ENCODE data around the gene TMEM82.
"Not testable (repeated sequence)": the region's sequence is repeated elsewhere in the genome, so short reads cannot be mapped to it uniquely, and the experiment has no call there.

TMEM82 gene

DNA sequence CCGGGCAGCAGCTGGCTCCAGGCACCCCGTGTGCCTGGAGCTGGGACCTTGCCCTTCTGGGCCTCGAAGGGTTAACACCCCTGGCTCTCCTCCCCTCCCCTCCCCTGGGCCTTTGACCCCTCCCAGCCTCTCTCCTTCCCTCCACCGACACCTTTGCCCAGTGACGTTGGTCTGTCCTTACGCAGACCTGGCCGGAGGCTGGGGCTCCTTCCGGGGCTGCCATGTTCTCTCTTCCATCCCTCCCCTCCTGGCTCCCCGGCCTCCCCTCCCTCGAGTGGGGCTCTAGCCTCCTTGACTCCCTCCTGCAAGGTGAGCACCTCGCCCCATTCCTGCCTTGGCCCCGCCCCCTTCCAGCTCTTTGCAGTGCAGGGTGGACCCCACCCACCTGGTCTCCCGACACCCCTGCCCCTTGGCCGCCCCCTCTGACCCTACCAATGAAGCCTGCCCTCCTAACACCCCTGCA lies at the start of gene TMEM82:
Gene TMEM82 (plus strand): TSS at position 161 of the 463 bp plus-strand sequence. CDS start 61 bp downstream, at position 222.
- FAIRE-seq: no peak

DNA sequence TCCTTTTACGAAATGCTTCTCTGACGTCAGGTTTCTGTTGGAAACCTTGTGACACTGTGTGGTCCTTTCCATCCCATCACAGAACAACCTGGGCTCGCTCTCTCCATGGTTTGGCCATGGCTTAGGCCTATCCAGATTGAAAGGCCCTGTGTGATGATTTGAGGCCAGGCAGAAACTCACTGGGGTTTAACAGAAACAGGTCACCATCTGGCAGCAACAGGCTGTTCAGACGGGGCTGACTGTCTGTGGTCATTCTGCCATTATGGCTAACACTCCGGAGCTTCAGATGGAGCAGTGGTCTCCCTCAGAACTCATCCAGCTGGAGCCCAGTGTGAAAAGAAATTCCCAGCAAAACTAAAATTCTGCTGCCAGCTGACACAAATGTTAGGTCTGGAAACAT lies 48.9 kb upstream of the TMEM82 start:
- FAIRE-seq: no peak

DNA sequence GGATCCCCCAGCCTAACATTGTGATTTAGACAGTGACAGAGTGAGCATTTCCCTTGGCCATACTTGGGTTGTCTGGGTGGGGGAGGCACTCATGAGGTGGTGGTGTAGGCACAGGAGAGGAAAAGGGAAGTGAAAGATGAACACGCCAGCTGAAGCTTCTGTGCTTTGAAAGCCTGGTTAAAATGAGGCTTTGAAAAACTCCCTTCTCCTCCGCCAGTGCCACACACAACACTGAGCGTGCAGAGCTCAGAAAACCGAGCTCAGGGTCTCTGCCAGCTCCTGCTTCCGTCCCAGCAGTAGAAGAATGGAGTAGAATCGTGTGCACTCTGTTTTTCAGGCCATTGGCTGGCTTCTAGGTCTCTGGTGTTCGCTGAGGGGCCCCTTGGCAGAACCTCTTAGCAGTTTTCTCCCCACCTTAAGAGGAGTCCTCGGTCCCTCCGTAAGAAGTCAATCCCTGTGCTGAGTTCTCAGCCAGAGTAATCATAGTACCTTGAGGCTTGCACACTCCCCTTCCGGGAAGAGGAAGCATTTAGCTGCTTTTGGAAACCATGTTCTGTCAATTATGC lies 45.3 kb upstream of the TMEM82 start:
- FAIRE-seq: no peak

DNA sequence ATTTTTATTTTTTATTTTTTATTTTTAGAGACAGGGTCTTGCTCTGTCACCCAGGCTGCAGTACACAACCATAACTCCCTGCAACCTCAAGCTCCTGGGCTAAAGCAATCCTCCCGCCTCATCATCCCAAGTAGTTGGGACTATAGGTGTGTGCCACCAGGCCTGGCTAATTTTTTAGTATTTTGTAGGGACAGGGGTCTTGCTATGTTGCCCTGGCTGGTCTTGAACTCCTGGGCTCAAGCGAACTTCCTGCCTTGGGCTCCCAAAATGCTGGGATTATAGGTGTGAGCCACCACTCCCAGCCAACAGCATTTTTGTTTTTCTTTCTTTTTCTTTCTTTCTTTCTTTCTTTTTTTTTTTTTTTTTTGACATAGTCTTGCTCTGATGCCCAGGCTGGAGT lies 44.1 kb upstream of the TMEM82 start:
- no peak for FAIRE-seq

DNA sequence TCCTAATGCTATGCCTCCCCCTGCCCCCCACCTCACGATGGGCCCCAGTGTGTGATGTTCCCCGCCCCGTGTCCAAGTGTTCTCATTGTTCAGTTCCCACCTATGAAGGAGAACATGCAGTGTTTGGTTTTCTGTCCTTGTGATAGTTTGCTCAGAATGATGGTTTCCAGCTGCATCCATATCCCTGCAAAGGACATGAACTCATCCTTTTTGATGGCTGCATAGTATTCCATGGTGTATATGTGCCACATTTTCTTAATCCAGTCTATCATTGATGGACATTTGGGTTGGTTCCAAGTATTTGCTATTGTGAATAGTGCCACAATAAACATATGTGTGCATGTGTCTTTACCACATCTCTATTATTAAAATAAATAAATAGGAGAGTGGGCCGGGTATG lies 43.0 kb upstream of the TMEM82 start:
- not testable (repeated sequence) for FAIRE-seq

DNA sequence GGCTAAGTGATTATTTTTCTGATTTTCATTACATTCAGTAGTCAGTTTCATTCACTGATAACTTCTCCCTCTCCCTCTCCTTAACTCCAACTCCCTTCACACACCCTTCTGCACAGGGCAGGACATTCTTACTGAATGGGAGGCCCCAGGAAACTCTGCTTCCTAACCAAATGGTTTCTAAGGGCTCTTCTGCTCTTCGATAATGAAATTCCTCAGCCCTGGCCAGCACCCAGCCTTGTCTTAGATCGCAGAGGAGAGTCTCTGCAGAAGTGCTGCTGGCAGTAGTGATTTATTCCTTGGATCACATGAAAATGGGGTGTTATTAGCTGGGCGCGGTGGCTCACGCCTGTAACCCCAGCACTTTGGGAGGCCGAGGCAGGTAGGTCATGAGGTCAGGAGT lies 41.8 kb upstream of the TMEM82 start:
- FAIRE-seq: no peak

DNA sequence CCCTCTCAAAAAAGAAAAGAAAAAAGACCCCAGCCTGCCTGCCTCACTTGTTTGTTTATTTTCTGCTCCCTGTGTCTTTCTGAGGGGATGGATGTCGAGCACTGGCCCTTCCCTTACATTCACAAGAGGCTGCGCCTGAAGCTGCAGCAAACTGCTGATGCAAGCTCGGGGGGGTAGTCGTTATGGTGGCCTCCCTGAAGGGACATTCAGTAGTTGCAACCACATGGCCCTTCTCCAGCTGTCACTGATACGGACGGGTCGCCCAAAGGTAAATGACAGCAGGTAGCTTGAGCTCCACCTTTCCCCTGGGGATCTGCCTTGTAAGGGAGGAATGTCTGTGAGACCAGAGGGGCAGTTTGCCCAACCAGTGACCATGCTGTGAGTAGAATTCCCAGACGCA lies 40.5 kb upstream of the TMEM82 start:
- FAIRE-seq: no peak

DNA sequence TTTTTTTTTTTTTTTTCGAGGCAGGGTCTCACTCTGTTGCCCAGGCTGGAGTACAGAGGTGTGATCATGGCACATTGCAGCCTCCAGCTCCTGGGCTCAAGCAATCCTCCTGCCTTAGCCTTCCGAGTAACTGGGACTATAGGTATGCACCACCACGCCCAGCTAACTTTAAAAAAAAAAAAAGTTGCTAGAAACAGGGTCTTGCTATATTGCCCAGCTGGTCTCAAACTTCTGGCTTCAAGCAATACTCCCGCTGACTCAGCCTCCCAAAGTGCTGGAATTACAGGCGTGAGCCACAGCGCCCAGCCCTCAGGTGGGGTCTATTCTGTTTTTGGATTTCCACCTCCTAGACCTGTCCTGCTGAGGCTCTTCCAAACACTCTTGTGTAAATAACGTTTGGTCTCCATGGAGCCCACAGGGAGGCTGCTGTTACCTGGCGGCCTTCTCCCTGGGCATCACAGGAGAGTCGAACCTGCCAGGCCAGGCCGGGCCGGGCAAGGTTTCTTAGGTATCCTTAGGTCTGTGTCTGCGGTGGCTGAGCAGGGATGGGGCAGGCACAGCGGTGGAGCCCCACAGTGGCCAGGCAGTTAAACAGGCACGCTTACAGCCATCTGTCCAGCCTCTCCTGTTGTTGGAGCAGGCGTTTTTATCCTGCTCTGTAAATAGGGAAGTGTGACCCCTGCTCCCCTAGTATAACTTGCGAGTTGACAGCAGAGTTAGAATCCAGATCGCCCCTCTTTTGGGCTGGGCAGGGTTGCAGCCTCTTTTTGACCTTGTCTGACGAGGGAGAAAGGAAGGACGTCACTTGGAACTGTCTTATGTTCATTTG lies 39.4 kb upstream of the TMEM82 start:
- no peak for FAIRE-seq

DNA sequence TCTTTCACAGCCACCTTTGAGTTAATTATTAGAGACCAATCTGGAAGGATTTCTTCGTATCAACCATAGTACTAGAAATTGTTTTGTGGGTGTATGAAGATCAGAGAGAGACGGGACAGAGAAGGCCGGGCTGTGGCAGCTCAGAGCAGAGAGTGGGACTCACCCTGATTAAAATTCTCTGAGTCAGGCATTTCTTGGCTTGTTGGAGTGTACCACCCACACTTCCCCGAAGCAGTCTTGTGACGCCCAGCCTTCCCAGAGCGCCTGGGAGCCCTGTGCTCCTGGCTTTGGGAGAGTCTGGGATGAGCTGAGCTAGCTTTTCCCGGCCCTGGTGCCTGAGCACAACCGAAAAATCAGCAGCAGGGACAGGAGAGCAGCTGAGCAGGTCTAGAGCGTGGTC lies 38.7 kb upstream of the TMEM82 start:
- FAIRE-seq: no peak

DNA sequence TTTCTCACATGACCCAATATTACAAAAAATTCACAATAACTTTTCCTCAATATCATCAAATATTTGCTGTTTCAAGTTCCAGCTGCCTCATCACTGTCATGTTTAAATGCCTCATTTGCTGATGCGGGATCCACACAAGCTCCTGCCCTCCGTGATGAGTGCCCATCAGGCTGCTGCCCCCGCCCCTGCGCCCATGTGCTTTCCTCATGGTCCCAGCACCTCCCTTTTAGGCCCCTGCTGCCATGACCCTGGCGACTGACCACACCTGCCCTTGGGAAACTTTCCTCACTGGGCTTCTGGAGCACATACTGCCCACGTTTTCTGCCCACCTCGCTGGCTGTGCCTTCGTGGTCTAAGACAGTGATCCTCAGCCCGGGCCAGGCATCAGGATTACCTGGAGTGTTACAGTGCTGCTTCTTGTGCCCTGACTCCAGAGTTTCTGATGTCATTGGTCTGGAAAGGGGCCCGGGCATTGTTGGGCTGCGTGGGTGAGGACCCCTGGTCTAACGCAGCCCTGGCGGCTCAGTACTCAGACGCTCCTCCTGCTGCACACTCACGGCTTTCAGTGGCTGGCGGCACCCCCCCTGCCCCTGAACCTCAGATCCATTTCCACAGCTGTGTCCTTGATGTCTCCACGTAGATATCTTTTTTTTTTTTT lies 37.6 kb upstream of the TMEM82 start:
- no peak for FAIRE-seq

DNA sequence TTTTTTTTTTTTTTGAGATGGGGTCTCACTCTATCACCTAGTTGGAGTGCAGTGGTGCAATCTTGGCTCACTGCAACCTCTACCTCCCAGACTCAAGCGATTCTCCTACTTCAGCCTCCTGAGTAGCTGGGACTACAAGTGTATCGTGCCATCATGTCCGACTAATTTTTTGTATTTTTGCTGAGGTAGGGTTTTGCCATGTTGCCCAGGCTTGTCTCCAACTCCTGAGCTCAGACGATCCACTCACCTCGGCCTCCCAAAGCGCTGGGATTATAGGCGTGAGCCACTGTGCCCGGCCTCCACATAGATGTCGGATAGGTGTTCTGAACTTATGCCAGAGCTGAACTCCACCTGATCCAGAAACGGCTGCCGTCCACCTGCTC lies 37.1 kb upstream of the TMEM82 start:
- FAIRE-seq: no peak

DNA sequence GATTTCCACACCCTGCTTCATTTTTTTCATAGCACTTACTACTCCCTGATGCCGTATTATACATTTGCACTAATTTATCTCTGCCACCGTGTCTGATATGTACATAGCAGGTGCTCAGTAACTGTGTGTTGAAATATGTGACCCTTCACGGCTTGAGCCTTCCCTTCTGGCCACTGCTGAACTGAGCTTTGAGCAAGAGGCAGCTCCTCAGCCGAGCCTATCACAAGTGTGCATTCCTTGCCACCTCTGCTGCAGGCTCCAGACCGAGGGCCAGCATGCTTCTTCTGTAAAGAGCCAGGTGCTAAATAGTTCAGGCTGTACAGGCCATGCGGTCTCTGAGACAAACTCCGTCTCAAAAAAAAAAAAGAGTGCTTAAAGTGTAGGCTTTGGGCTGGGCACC lies 35.5 kb upstream of the TMEM82 start:
- no peak for FAIRE-seq

DNA sequence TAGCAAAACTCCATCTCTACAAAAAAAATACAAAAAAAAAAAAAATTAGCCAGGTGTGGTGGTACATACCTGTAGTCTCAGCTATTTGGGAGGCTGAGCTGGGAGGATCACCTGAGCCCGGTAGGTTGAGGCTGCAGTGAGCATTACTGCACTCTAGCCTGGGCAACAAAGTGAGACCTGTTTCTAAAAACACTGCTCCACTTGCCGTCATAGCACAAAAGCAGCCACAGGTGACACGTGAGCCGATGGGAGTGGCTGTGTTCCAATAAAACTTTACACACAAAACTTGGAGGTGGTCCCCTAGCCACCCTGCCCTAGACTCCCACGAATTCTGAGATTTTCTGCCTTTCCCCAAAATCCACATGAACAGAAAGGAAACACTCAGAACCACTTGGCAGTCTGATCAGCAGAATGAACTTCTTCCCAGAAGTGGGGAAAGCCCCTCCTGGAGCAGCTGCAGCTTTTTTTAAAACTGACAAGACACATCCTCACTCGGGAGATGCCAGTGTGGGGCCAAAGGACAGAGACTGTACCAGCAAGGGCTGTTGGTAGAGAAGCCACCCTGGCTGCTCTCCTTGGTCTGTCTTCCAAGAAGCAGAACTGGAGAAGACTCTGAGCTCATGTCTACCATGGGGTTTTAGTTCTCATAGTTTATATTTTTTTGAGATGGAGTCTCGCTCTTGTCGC lies 34.9 kb upstream of the TMEM82 start:
- no peak for FAIRE-seq

DNA sequence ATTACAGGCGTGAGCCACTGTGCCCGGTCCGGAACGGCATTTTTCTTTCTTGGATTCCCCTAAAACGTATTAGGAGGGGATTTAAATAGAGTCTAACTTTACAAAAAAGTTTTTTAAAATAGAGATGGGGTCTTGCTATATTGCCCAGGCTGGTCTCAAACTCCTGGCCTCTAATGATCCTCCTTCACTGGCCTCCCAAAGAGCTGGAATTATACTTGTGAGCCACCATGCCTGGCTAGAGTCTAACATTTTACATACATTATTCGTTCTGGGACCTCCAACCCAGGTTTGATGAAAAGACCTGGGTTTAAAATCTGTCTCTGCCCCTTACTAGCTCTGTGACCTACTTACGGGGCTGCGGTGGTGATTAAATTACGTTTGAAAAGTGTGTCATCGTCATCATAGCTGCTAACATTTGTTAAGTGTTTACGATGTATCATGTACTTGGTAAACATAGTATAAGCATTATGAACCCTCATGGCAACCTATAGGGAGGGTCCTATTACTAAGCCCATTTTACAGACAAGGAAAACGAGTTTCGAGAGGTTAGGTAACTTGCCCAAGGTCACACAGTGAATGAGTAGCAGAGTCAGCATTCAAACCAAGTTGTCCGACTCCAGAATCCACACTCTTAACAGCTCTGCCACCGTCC lies 33.7 kb upstream of the TMEM82 start:
- no peak for FAIRE-seq

DNA sequence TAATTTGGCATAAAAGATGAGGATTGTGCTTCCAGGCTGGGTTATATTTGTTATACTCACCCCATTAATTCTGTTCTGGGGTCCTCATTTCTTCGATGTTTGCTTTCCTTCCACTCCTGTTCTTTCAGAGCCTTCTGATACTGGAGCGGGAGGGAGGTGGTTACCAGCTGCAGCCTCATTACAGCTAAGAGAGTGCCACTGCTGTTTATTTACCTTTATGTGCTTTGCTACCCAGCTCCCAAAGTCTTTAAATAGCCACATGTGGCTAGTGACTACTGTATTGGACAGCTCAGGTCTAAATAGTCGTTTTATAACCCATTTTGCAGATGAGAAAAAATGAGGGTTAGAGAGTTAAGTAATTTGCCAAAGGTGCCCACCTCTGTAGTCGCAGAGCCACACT lies 33.1 kb upstream of the TMEM82 start:
- no peak for FAIRE-seq

DNA sequence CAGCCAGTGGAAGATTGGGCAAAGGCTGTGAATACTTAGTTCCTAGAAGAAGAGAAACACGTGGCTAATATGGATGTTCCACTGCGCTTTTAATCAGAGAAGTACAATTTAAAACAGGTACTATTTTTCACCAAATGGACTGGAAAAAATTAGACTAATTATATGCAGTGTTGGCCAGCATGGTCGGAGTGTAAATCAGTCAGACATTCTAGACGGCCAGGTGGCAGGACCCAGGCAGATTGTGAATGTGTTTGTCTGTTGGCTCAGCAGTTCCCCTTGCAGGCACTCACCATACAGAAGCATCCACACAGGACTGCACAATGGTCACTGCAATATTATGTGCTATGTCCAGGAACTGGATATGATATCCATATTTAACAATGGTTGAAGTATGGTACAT lies 30.1 kb upstream of the TMEM82 start:
- FAIRE-seq: no peak

DNA sequence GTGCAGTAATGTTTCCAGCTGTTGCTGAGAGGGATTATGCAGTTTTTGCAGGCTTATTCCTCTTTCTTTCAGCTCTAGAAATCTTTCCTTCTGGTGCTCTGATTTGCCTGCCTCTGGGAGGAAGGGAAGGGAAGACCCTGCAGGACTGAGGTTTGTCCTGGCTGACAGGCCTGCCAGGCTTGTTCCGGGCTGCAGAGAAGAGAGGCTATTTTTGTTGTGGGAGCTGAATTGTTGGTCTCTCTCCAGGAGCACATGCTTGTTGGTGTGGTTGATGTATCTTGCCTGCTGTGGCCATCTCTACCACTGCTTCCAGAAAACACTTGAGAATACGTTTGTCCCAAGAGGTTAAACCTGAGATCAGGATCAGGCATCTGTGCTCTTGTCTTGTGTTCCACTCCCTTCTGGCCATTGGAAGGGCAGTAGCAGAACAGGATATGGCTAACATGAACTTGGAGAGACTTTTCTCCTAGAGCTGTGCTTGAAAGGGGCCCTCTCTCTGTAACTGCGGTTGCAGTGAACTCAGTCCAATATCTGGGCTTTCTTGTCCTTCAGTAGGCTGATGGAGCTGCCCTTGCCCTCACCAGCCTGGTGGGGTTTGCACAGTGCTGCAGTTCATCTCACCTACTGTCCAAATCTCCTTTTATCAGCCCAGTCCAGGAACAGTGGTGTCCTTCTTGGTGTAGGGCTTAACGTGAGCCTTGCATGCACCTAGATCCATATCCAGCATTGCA lies 27.7 kb upstream of the TMEM82 start:
- FAIRE-seq: no peak

DNA sequence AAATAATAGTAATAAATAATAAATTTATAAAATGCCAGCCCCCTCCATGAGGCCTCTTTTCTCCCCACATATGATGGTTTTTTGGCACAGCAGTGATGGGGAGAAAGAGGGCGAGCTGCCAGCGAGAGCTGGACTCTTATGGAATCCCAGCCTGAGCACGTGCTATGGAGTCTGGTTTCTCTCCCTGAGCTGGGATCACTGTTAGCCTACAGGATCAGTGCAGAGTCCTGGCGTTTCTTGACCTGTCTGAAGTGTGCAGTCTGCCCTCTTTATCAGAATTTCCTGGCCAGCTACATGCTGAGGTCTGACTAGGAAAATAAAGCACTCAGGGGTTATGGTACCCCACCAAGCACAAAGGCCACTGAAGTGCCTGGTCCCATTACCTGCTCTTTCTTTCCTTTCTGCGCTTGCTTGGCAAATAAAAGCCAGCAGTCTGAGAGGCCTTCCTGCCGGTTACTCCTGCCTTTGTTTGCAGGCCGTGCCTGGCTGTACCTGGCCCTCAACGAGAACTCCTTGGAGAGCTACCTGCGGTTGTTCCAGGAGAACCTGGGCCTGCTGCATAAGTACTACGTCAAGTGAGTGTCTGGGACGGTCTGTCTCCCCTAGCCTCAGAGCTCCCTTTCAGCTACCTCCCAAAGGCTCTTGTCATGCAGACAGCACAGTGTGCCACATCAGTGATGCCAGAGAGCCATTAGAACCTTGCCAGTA lies 24.7 kb upstream of the TMEM82 start:
- no peak for FAIRE-seq

DNA sequence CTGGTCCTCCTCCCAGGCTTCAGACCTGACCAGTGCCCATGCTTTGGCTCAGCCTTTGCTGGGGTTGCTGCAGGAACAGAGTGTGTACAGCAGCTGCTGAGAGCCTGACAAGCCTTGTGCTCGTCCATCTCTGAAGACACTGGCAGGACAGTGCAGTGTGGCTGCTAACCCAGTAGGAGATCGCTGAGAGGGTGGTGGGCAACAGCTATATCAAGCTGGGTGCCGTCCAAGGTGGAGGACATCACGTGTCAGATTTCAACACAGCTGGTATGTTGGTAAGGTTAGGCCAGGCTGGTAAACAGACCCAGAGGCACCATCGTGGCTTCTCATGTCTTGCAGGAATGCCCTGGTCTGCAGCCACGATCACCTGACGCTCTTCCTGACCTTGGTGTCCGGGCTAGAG lies 24.1 kb upstream of the TMEM82 start:
- no peak for FAIRE-seq

DNA sequence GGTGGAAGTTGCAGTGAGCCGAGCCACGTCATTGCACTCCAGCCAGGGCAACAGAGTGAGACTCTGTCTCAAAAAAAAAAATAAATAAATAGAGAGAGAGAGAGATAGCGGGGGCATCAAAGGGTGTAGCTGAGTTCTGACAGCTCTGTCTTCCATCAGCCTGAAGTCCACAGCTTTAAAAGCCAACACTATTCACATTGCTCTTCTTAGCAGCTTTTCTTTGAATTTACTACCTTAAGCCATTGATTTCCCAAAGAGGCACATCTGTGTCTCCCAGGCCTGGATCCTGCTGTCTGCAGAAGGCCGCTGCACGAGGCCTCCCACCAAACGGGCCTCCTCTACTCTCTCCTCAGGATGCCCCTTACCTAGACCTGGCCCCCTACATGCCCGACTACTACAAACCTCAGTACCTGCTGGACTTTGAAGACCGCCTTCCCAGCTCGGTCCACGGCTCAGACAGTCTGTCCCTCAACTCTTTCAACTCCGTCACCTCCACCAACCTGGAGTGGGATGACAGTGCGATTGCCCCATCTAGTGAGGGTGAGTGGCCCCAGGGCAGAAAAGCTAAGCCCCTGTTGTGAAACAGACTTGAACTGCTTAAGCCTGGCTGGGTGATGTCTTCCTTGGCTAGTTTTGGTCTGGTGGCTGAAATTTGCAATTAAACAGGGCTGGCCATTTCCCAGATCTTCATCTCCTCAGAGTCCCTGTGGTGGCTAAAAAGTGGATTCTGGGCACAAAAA lies 22.7 kb upstream of the TMEM82 start:
- no peak for FAIRE-seq

DNA sequence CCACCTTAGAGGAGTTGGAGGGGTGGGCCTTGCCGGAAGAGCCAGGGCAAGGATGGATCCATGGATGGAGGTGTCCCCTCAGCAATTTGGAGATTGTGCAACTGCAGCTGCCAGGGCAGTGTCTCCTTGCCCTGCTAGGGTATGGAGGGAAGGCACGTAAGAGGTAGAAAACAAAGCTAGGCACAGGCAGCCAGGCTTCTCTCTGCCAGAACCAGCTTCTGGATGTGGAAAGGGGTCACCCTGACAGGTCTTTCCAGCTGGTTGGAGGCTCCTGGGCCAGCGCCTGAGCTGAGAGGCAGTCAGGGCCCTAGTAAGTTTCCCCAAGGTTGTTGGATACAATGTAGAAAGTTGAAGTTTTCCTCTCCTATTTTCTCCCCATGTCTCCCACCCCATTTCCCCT lies 21.4 kb upstream of the TMEM82 start:
- FAIRE-seq: no peak

Measured in G401.6 (cell line).